GM12875 (cell line): Measurements from ENCODE around the gene GRAP2.

ENCODE experiments used
- H3K4me3 ChIP-seq: one replicate; pipeline ENCODE4 v1.5.1; 2011; ENCODE audit warnings: low read depth, low read length, control low read depth
- TF ChIP-seq, protein P1 (sequence below): IDR thresholded peaks from 2 replicates; pipeline ENCODE4 v1.5.1; 2011; ENCODE audit warnings: low read depth, mild to moderate bottlenecking, control low read depth, inconsistent platforms, low read length, moderate library complexity, borderline replicate concordance; ENCODE audit not compliant: insufficient read depth

Gene GRAP2

DNA sequence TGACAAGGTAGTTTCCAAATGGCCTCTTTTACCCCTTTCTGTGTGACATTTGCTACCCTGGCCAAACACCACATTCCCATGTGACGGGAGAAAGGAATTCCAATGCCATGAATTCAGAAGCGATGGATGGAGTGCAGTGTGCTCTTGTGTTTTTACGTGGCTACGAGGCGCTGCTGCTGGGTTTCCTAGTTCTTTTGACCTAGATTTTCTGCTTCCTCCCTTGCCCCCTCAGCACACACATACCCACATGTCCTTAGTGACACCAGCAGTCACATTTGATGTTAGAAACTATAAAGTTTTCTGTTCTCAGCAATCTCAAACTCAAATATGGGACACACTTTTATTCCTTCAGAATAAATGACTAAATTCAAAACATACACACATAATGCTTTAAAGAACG lies 51.5 kb downstream of the GRAP2 start:
- TF ChIP-seq, protein P1, sequence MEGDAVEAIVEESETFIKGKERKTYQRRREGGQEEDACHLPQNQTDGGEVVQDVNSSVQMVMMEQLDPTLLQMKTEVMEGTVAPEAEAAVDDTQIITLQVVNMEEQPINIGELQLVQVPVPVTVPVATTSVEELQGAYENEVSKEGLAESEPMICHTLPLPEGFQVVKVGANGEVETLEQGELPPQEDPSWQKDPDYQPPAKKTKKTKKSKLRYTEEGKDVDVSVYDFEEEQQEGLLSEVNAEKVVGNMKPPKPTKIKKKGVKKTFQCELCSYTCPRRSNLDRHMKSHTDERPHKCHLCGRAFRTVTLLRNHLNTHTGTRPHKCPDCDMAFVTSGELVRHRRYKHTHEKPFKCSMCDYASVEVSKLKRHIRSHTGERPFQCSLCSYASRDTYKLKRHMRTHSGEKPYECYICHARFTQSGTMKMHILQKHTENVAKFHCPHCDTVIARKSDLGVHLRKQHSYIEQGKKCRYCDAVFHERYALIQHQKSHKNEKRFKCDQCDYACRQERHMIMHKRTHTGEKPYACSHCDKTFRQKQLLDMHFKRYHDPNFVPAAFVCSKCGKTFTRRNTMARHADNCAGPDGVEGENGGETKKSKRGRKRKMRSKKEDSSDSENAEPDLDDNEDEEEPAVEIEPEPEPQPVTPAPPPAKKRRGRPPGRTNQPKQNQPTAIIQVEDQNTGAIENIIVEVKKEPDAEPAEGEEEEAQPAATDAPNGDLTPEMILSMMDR = no peak
- no peak overlapping the region for H3K4me3 ChIP-seq

- H3K4me3 ChIP-seq = no peak overlapping the region
- TF ChIP-seq, protein P1 = no peak
Observed at GRCh38 chr22:39953101-39953500, 52.2 kb downstream of the GRAP2 start.

DNA sequence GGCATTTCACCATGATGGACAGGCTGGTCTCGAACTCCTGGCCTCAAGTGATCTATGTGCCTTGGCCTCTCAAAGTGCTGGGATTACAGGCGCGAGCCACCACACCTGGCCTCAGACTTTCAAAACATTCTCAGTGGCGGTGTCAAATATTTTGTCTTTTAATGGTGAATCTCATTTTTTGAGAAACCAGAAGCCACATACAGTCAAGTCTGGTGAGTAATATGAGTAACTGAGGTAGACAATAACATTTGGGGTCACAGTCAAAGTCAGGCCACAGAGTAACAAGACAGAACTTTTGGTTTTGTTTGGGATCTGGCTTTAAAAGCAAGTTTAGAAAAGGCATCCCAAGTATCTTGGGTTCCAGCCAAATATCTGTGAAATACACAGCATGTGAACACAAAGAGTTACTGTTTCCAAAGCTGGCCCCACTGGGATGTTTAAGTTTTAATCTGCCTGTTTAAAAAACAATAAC lies 53.7 kb downstream of the GRAP2 start:
- TF ChIP-seq, protein P1 = no peak
- no peak overlapping the region for H3K4me3 ChIP-seq

GRCh38 chr22:39955675-39956074 lies 54.8 kb downstream of the GRAP2 start:
- H3K4me3 ChIP-seq = no peak overlapping the region
- TF ChIP-seq, protein P1 = no peak

GRCh38 chr22:39956932-39957664 lies 56.2 kb downstream of the GRAP2 start:
- no peak overlapping the region for H3K4me3 ChIP-seq
- TF ChIP-seq, protein P1 = no peak

GRCh38 chr22:39958009-39958711 lies 57.3 kb downstream of the GRAP2 start:
- TF ChIP-seq, protein P1 = no peak

More at GRCh38 chr22:39958009-39958711, 57.3 kb downstream of the GRAP2 start:
- H3K4me3 ChIP-seq = no peak overlapping the region
